H1 (cell line): ENCODE results near the gene ANKRD11. TPM values are rescaled to one million over a fixed set of nuclear protein-coding genes. Genes with fewer than 3 reads are reported as not detected.

Source experiments
- CTCF ChIA-PET: fragments of 300-600 bp; sonication (Branson Sonifier 250); formaldehyde crosslinking; loops from one replicate; lab custom pipeline; 2021; ENCODE audit not compliant: partially characterized antibody; lab: Charles Lee
- POLR2A ChIA-PET: fragments of 300-600 bp; sonication (Branson Sonifier 250); formaldehyde crosslinking; loops from one replicate; lab custom pipeline; 2021; ENCODE audit warnings: inconsistent platforms; ENCODE audit not compliant: partially characterized antibody; lab: Charles Lee
- DNase-seq, 2 experiments: peaks; one replicate each; pipeline versions ENCODE4 v3.0.0 to v3.0.0-alpha.2; 2010 to 2022; ENCODE audit warnings: low spot score in 2 of 2, low read depth in 1 of 2, mixed read lengths in 1 of 2
- FAIRE-seq: peaks from 2 replicates; lab custom pipeline; 2011; peaks lifted over from hg19 to GRCh38; lab: Jason Lieb, UNC
- H2AFZ ChIP-seq: 2 replicates; pipeline ENCODE4 v1.8.1; 2012; ENCODE audit warnings: low read length, inconsistent platforms
- H2AK5ac ChIP-seq: 2 replicates; pipeline ENCODE4 v1.6.1; 2013; ENCODE audit warnings: low read depth, low read length
- H2BK120ac ChIP-seq: replicated peaks from 2 replicates; pipeline ENCODE3; 2013; ENCODE audit warnings: low read depth, low read length, inconsistent platforms
- H2BK12ac ChIP-seq: 2 replicates; pipeline ENCODE4 v1.6.1; 2013; ENCODE audit warnings: low read depth, low read length
- H2BK15ac ChIP-seq: 2 replicates; pipeline ENCODE4 v1.6.1; 2013; ENCODE audit warnings: low read length
- H2BK20ac ChIP-seq: 2 replicates; pipeline ENCODE4 v1.6.1; 2013; ENCODE audit warnings: low read length
- H2BK5ac ChIP-seq: 2 replicates; pipeline ENCODE4 v1.6.1; 2013; ENCODE audit warnings: low read depth, low read length
- H3K14ac ChIP-seq: 2 replicates; pipeline ENCODE4 v1.6.1; 2013; ENCODE audit warnings: inconsistent platforms; ENCODE audit not compliant: insufficient read length
- H3K18ac ChIP-seq: 2 replicates; pipeline ENCODE4 v1.6.1; 2013; ENCODE audit warnings: low read length; ENCODE audit errors: extremely low read depth
- H3K23ac ChIP-seq: 2 replicates; pipeline ENCODE4 v1.6.1; 2013; ENCODE audit warnings: inconsistent platforms; ENCODE audit not compliant: insufficient read length
- H3K23me2 ChIP-seq: 2 replicates; pipeline ENCODE4 v1.6.1; 2013; ENCODE audit warnings: low read depth, low read length
- H3K27ac ChIP-seq: 2 replicates; pipeline ENCODE4 v1.6.1; 2011; ENCODE audit warnings: low read depth, low read length, inconsistent platforms
- H3K27me3 ChIP-seq, 4 experiments: replicated peaks in 1 of 4; 1 replicate in 1 of 4; 2 replicates in 3 of 4; pipeline versions ENCODE4 v1.6.1 to v1.8.1; 2011 to 2013; ENCODE audit warnings: low read length in 3 of 4, mild to moderate bottlenecking in 3 of 4, inconsistent platforms in 2 of 4, mixed read lengths in 2 of 4, moderate library complexity in 1 of 4; ENCODE audit not compliant: control insufficient read depth in 3 of 4, insufficient read depth in 3 of 4; ENCODE audit errors: extremely low read depth in 1 of 4
- H3K36me3 ChIP-seq, 4 experiments: 2 replicates each; pipeline versions ENCODE4 v1.6.1 to v1.8.1; 2011 to 2013; ENCODE audit warnings: mild to moderate bottlenecking in 4 of 4, low read length in 3 of 4, moderate library complexity in 2 of 4, control low read depth in 1 of 4, inconsistent platforms in 1 of 4; ENCODE audit not compliant: insufficient read depth in 4 of 4, control insufficient read depth in 2 of 4
- H3K4ac ChIP-seq: replicated peaks from 2 replicates; pipeline ENCODE3; 2013; ENCODE audit warnings: low read length, low read depth, mixed read lengths, inconsistent platforms; ENCODE audit not compliant: insufficient read length
- H3K4me1 ChIP-seq, 4 experiments: replicated peaks in 1 of 4; 1 replicate in 1 of 4; 2 replicates in 3 of 4; pipeline versions ENCODE4 v1.6.1 to v1.8.1; 2011 to 2013; ENCODE audit warnings: low read length in 3 of 4, inconsistent platforms in 2 of 4, mixed read lengths in 1 of 4; ENCODE audit not compliant: insufficient read depth in 4 of 4, control insufficient read depth in 3 of 4
- H3K4me2 ChIP-seq, 2 experiments: 2 replicates each; pipeline versions ENCODE4 v1.6.1 to v1.8.1; 2011 to 2013; ENCODE audit warnings: low read depth in 2 of 2, low read length in 2 of 2, control low read depth in 1 of 2, inconsistent platforms in 1 of 2, mild to moderate bottlenecking in 1 of 2; ENCODE audit not compliant: insufficient read depth in 1 of 2
- H3K4me3 ChIP-seq, 4 experiments: fragments of 200-600, 300-600 bp in 1 of 4; sonication (generic), shearing (Covaris generic), sonication (Bioruptor Twin) in 1 of 4; 2 replicates each; pipeline versions ENCODE4 v1.5.1 to v1.8.1; 2011 to 2016; ENCODE audit warnings: low read length in 4 of 4, low read depth in 3 of 4, control low read depth in 2 of 4, inconsistent platforms in 2 of 4, mild to moderate bottlenecking in 2 of 4, mixed read lengths in 1 of 4, moderate library complexity in 1 of 4; ENCODE audit not compliant: insufficient read depth in 2 of 4; ENCODE audit errors: extremely low read depth in 1 of 4
- H3K56ac ChIP-seq: replicated peaks from 2 replicates; pipeline ENCODE3; 2013; ENCODE audit warnings: low read depth, mild to moderate bottlenecking, mixed read lengths, low read length, inconsistent platforms; ENCODE audit not compliant: insufficient read length
- H3K79me1 ChIP-seq: 2 replicates; pipeline ENCODE4 v1.6.1; 2013; ENCODE audit warnings: low read depth, low read length, control low read depth
- H3K79me2 ChIP-seq, 2 experiments: 2 replicates each; pipeline versions ENCODE4 v1.6.1 to v1.8.1; 2012 to 2013; ENCODE audit warnings: low read length in 2 of 2, mild to moderate bottlenecking in 2 of 2, inconsistent platforms in 1 of 2; ENCODE audit not compliant: insufficient read depth in 2 of 2, control insufficient read depth in 1 of 2
- H3K9ac ChIP-seq, 4 experiments: replicated peaks in 1 of 4; 1 replicate in 1 of 4; 2 replicates in 3 of 4; pipeline versions ENCODE4 v1.6.1 to v1.8.1; 2011 to 2013; ENCODE audit warnings: low read depth in 3 of 4, low read length in 3 of 4, control low read depth in 2 of 4, mild to moderate bottlenecking in 2 of 4, moderate library complexity in 2 of 4, inconsistent platforms in 1 of 4; ENCODE audit errors: extremely low read depth in 1 of 4
- H3K9me3 ChIP-seq, 2 experiments: 2 replicates each; pipeline versions ENCODE4 v1.6.1 to v1.8.1; 2012 to 2013; ENCODE audit warnings: mild to moderate bottlenecking in 2 of 2, moderate library complexity in 2 of 2, control low read depth in 1 of 2, inconsistent platforms in 1 of 2, low read depth in 1 of 2, low read length in 1 of 2, mixed read lengths in 1 of 2; ENCODE audit not compliant: insufficient read depth in 2 of 2
- H4K20me1 ChIP-seq, 2 experiments: replicated peaks in 1 of 2; 2 replicates each; pipeline versions ENCODE3 to v1.8.1; 2011 to 2013; ENCODE audit warnings: inconsistent platforms in 2 of 2, low read length in 2 of 2, mild to moderate bottlenecking in 1 of 2; ENCODE audit not compliant: insufficient read depth in 2 of 2, control insufficient read depth in 1 of 2
- H4K5ac ChIP-seq: 2 replicates; pipeline ENCODE4 v1.6.1; 2013; ENCODE audit warnings: low read length, low read depth, mixed read lengths, inconsistent platforms; ENCODE audit not compliant: insufficient read length
- H4K8ac ChIP-seq: 2 replicates; pipeline ENCODE4 v1.8.0; 2013; ENCODE audit warnings: mild to moderate bottlenecking, moderate library complexity, low read length, inconsistent platforms; ENCODE audit not compliant: insufficient read depth; ENCODE audit errors: extremely low read depth
- H4K91ac ChIP-seq: replicated peaks from 2 replicates; pipeline ENCODE3; 2013; ENCODE audit warnings: low read length, mixed read lengths, inconsistent platforms; ENCODE audit not compliant: insufficient read length
- SP1 ChIP-seq: IDR thresholded peaks from 2 replicates; pipeline ENCODE4 v1.6.1; 2011; ENCODE audit warnings: low read depth, low read length
- TEAD4 ChIP-seq: IDR thresholded peaks from 2 replicates; pipeline ENCODE4 v1.6.1; 2012; ENCODE audit warnings: low read depth, low read length, inconsistent platforms, mixed read lengths
- WGBS, 2 experiments: shearing (Covaris generic) in 1 of 2; methylation state at CpG; one replicate each; pipeline versions ENCODE4 v1.1.6 to v1.1.7; 2013 to 2015; ENCODE audit warnings: low lambda C conversion rate in 2 of 2, mixed read lengths in 2 of 2, inconsistent platforms in 1 of 2, low coverage in 1 of 2, missing lambda C conversion rate in 1 of 2; ENCODE audit not compliant: insufficient replicate concordance in 2 of 2, insufficient coverage in 1 of 2, insufficient read length in 1 of 2; ENCODE audit errors: extremely low coverage in 1 of 2, missing lambda C conversion rate in 1 of 2; 5-methylcytosine and 5-hydroxymethylcytosine counted together
- polyA plus RNA-seq, 7 experiments: library from polyadenylated mRNA; depleted of rRNA in 3 of 7; stranded (reverse) in 5 of 7; unstranded in 2 of 7; fragments of >200 nt in 5 of 7; fragments of 200-250 nt in 2 of 7; gene quantifications; 1 replicate in 5 of 7; 2 replicates in 1 of 7; 4 replicates in 1 of 7; pipeline versions ENCODE4 v1.2.1 to v1.2.3, GENCODE V29; 2011 to 2013; ENCODE audit warnings: missing spikeins in 2 of 7, mixed read lengths in 2 of 7
- total RNA-seq: library from RNA; stranded (reverse); fragmentation: NEBNext Ultra II Directional; extraction: Animal tissue kit (Norgen Biotek cat#: 25700); gene quantifications from 2 replicates; pipeline ENCODE4 v1.2.1, GENCODE V29; 2021
- TF ChIP-seq, protein P1 (sequence below): IDR thresholded peaks from 2 replicates; pipeline ENCODE4 v1.6.1; 2012; ENCODE audit warnings: inconsistent platforms
- TF ChIP-seq, protein P2 (sequence below), 3 experiments: IDR thresholded peaks; 1 replicate in 2 of 3; 2 replicates in 1 of 3; pipeline versions ENCODE4 v1.5.1 to v1.6.1; 2011; ENCODE audit warnings: low read length in 3 of 3, mild to moderate bottlenecking in 3 of 3, inconsistent platforms in 2 of 3, low read depth in 1 of 3, moderate library complexity in 1 of 3; ENCODE audit not compliant: insufficient read depth in 1 of 3; ENCODE audit errors: control extremely low read depth in 1 of 3

Gene ANKRD11
- total and polyA plus RNA-seq, 2 of the 8 experiments (the other 6 are each of a cell fraction or from before 2014, with no cell fraction given) = 46.5 to 142 TPM

DNA sequence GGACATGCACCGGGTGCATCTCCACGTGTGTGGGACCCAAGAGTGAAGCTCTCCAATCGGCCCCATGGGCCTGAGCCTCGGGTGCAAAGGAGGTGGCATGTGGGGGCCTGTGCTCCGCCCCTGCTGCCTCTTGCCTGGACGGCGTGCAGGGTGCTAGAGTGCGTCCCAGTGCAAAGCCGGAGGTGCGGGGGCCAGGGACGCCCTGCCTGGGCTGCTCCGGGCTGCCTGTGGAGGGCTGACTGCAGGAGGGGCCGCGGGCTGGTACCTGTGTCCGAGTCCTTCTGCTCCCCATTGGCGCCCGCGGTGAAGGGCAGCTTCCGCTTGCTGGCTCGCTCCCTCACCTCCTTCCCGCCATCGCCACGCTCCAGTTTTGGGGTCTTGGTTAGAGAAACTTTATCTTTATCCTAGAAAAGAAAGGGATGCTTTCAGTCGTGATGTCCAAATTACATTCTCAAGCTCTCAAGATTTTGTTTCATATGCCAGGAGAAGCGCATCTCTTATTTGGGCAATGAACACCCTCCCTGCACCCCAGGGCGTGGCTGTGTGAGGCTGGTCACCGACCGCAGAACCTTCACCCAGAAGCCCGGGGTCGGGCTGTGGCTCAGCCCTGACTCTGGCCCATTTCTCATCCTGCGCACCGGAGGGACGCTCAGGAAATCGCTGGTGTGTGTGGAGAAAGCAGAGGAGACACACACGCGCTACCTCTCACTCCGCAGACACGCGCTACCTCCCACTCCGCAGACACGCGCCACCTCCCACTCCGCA is 185.2 kb downstream of the ANKRD11 start:
- peaks cover 3 to 16% (median 13%) of the 10 kb centered on the region in 4 experiments; a peak in 6 of 8 replicates for H3K36me3 ChIP-seq
- H2BK12ac ChIP-seq = no peak overlapping the region
- peaks cover 0 to 6% (median 0%) of the 10 kb centered on the region in 4 experiments; a peak in 1 of 7 replicates for H3K4me1 ChIP-seq
- H3K27ac ChIP-seq = no peak overlapping the region
- FAIRE-seq (no peak), DNase-seq (no peak)
- ChIA-PET POLR2A (interaction anchor here (0.6 to 0.8 kb wide), 2 partner anchors 10 to 105 kb away, joined by 3 read pairs; no protein-coding TSS in a partner anchor), CTCF (no interaction called here)
- H3K79me1 ChIP-seq = peaks cover 34% of the 10 kb centered on the region
- no peak overlapping the region for H2AFZ ChIP-seq
- no peak overlapping the region for H3K56ac ChIP-seq
- TF ChIP-seq, protein P1, sequence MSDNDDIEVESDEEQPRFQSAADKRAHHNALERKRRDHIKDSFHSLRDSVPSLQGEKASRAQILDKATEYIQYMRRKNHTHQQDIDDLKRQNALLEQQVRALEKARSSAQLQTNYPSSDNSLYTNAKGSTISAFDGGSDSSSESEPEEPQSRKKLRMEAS = no peak
- TF ChIP-seq TEAD4 (no peak), SP1 (no peak)
- TF ChIP-seq, protein P2, sequence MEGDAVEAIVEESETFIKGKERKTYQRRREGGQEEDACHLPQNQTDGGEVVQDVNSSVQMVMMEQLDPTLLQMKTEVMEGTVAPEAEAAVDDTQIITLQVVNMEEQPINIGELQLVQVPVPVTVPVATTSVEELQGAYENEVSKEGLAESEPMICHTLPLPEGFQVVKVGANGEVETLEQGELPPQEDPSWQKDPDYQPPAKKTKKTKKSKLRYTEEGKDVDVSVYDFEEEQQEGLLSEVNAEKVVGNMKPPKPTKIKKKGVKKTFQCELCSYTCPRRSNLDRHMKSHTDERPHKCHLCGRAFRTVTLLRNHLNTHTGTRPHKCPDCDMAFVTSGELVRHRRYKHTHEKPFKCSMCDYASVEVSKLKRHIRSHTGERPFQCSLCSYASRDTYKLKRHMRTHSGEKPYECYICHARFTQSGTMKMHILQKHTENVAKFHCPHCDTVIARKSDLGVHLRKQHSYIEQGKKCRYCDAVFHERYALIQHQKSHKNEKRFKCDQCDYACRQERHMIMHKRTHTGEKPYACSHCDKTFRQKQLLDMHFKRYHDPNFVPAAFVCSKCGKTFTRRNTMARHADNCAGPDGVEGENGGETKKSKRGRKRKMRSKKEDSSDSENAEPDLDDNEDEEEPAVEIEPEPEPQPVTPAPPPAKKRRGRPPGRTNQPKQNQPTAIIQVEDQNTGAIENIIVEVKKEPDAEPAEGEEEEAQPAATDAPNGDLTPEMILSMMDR (IDR thresholded peaks at IDR 0.05; ENCODE audit: control extremely low read depth in 1 of 3, insufficient read depth in 1 of 3, low read depth in 1 of 3, low read length in 3 of 3) = no peak
- H4K20me1 ChIP-seq = peaks cover 24 to 53% of the 10 kb centered on the region in 2 experiments
- H3K4ac ChIP-seq = no peak overlapping the region
- no peak overlapping the region for H2BK5ac ChIP-seq
- H2BK20ac ChIP-seq = no peak overlapping the region
- H2AK5ac ChIP-seq = no peak overlapping the region
- no peak overlapping the region for H3K4me2 ChIP-seq
- no peaks in the 10 kb centered on the region for H3K23me2 ChIP-seq
- H4K8ac ChIP-seq = no peak overlapping the region; the same call in 1 of the 2 replicates
- 96% methylated on average over 36 of the region's 43 CpGs; no CpG with 5 or more reads in 1 of the 2 experiments for WGBS, 2 experiments
- H3K14ac ChIP-seq = no peak overlapping the region
- no peak overlapping the region for H3K18ac ChIP-seq
- no peaks in the 10 kb centered on the region for H3K9me3 ChIP-seq
- H3K9ac ChIP-seq = no peak overlapping the region
- no peak overlapping the region for H4K5ac ChIP-seq
- no peak overlapping the region for H4K91ac ChIP-seq
- H3K4me3 ChIP-seq = no peak overlapping the region
- H2BK120ac ChIP-seq = no peak overlapping the region
- H3K27me3 ChIP-seq = no peaks in the 10 kb centered on the region
- no peak overlapping the region for H3K23ac ChIP-seq
- H2BK15ac ChIP-seq = no peak overlapping the region
- peaks cover 5 to 84% of the 10 kb centered on the region in 2 experiments; a peak in 3 of 4 replicates for H3K79me2 ChIP-seq
